Activated CD4-positive, alpha-beta T cell treated with anti-CD3 and anti-CD28 coated beads, Interleukin-2, amount 50 U/mL, for 48 hours (primary cell): ENCODE data around the gene PRKCZ.
"Not testable (repeated sequence)": the region's sequence is repeated elsewhere in the genome, so short reads cannot be mapped to it uniquely, and the experiment has no call there.

Experiments used
- DNase-seq, 2 experiments: peaks; one replicate each; pipeline ENCODE4 v3.0.0-alpha.2; 2020

PRKCZ gene

GRCh38 chr1:2104621-2105427 is 54.6 kb downstream of the PRKCZ start:
- DNase-seq, result no peak

- no peak for DNase-seq
Measured at GRCh38 chr1:2105781-2106524, 55.7 kb downstream of the PRKCZ start.

GRCh38 chr1:2106659-2107405 is 56.6 kb downstream of the PRKCZ start:
- no peak for DNase-seq

GRCh38 chr1:2107586-2108212 is 57.5 kb downstream of the PRKCZ start:
- DNase-seq, result no peak

- DNase-seq, result no peak
Measured at GRCh38 chr1:2108213-2108876, 58.1 kb downstream of the PRKCZ start.

GRCh38 chr1:2108877-2109580 is 58.8 kb downstream of the PRKCZ start:
- DNase-seq, result no peak

- DNase-seq, result no peak
Measured at GRCh38 chr1:2109581-2110021, 59.4 kb downstream of the PRKCZ start.

GRCh38 chr1:2110191-2110737 is 60.1 kb downstream of the PRKCZ start:
- DNase-seq, result no peak

GRCh38 chr1:2110738-2111673 is 60.8 kb downstream of the PRKCZ start:
- DNase-seq, result no peak

GRCh38 chr1:2111674-2112035 is 61.4 kb downstream of the PRKCZ start:
- no peak for DNase-seq

- DNase-seq, result no peak
Measured at GRCh38 chr1:2112280-2112701, 62.1 kb downstream of the PRKCZ start.

- DNase-seq, result no peak
Measured at GRCh38 chr1:2113620-2114135, 63.5 kb downstream of the PRKCZ start.

- not testable (repeated sequence) for DNase-seq
Measured at GRCh38 chr1:2114635-2115007, 64.4 kb downstream of the PRKCZ start.

GRCh38 chr1:2115008-2115641 is 64.9 kb downstream of the PRKCZ start:
- DNase-seq, result no peak

GRCh38 chr1:2115702-2116341 is 65.6 kb downstream of the PRKCZ start:
- DNase-seq, result no peak

GRCh38 chr1:2119886-2120285 is 69.7 kb downstream of the PRKCZ start:
- DNase-seq, result no peak

- no peak for DNase-seq
Measured at GRCh38 chr1:2121101-2121691, 71.0 kb downstream of the PRKCZ start.

- not testable (repeated sequence) for DNase-seq
Measured at GRCh38 chr1:2121794-2122193, 71.6 kb downstream of the PRKCZ start.
